RWPE2 (cell line): ENCODE measurements around the gene FAM120B.

Experiments
- ATAC-seq: fragments of 200-7000 bp; cut with Tn5 transposase; 3 replicates; pipeline ENCODE4 v1.9.1; 2021; ENCODE audit warnings: low read depth
- DNase-seq: peaks from one replicate; pipeline ENCODE4 v3.0.0-alpha.2; 2020; ENCODE audit warnings: low spot score
- H3K27ac ChIP-seq: fragments of 450-650 bp; 2 replicates; pipeline ENCODE4 v1.5.1; 2017; ENCODE audit warnings: mild to moderate bottlenecking; ENCODE audit not compliant: poor library complexity, severe bottlenecking
- H3K27me3 ChIP-seq: fragments of 250-450 bp; sonication (Bioruptor Pico); 2 replicates; pipeline ENCODE4 v1.5.1; 2021; ENCODE audit warnings: mild to moderate bottlenecking, moderate library complexity; ENCODE audit not compliant: insufficient read depth, poor library complexity, severe bottlenecking
- H3K36me3 ChIP-seq: fragments of 250-450 bp; sonication (Bioruptor Pico); 2 replicates; pipeline ENCODE4 v1.5.1; 2020; ENCODE audit warnings: low read depth, mild to moderate bottlenecking, moderate library complexity
- H3K4me1 ChIP-seq: fragments of 250-450 bp; sonication (Bioruptor Pico); 2 replicates; pipeline ENCODE4 v1.5.1; 2021; ENCODE audit warnings: mild to moderate bottlenecking, moderate library complexity; ENCODE audit not compliant: insufficient read depth, poor library complexity, severe bottlenecking
- H3K4me3 ChIP-seq: fragments of 250-450 bp; sonication (Bioruptor Pico); 2 replicates; pipeline ENCODE4 v1.5.1; 2021; ENCODE audit warnings: mild to moderate bottlenecking, moderate library complexity; ENCODE audit not compliant: severe bottlenecking
- H3K9me3 ChIP-seq: fragments of 250-450 bp; sonication (Bioruptor Pico); 2 replicates; pipeline ENCODE4 v1.5.1; 2021; ENCODE audit warnings: mild to moderate bottlenecking, moderate library complexity; ENCODE audit not compliant: severe bottlenecking
- TF ChIP-seq, protein P1 (sequence below): fragments of 450-650 bp; IDR thresholded peaks from one replicate; pipeline ENCODE4 v1.5.1; 2017; ENCODE audit warnings: mild to moderate bottlenecking, moderate library complexity; ENCODE audit not compliant: poor library complexity, severe bottlenecking

Gene FAM120B

DNA sequence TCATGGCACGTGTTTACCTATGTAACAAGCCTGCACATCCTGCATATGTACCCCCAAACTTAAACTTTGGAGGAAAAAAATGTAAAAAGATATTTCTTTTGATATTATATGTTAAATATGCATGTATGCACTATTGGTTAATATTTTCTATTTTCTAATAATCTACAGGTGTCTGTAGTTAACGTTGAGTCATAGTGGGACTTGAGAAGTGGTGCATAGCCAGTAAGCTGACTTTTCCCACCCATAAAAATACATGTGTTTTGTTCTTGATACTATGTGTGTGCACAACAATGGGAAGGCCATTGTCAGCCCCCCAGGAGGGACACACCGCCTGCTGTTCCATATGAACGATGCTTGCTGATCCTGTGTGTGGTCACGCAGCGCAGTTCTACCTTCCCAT, 49.1 kb downstream of the FAM120B start:
- Histone ChIP-seq H3K27me3 (no peaks in the 10 kb centered on the region), H3K9me3 (no peaks in the 10 kb centered on the region), H3K36me3 (peaks cover 17% of the 10 kb centered on the region), H3K4me1 (no peaks in the 10 kb centered on the region), H3K4me3 (no peak overlapping the region), H3K27ac (no peak overlapping the region)
- no peak for ATAC-seq
- no peak for DNase-seq
- TF ChIP-seq, protein P1, sequence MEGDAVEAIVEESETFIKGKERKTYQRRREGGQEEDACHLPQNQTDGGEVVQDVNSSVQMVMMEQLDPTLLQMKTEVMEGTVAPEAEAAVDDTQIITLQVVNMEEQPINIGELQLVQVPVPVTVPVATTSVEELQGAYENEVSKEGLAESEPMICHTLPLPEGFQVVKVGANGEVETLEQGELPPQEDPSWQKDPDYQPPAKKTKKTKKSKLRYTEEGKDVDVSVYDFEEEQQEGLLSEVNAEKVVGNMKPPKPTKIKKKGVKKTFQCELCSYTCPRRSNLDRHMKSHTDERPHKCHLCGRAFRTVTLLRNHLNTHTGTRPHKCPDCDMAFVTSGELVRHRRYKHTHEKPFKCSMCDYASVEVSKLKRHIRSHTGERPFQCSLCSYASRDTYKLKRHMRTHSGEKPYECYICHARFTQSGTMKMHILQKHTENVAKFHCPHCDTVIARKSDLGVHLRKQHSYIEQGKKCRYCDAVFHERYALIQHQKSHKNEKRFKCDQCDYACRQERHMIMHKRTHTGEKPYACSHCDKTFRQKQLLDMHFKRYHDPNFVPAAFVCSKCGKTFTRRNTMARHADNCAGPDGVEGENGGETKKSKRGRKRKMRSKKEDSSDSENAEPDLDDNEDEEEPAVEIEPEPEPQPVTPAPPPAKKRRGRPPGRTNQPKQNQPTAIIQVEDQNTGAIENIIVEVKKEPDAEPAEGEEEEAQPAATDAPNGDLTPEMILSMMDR = no peak

DNA sequence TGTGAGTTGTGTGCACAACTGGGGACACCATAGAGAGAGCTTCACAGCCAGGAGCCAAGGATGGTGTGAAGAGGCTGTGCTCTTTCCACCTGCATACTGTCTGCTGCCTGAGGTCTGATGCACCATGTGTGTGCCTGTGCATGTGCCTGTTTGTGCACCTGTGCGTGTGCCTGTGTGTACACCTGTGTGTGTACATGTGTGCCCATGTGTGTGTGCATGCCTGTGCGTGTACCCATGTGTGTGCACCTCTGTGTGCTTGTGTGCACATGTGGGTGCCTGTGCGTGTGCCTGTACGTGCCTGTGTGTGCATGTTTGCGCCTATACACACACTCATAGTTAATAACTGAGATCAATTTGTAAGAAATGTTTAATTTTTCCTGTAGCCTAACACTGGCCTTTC, 51.3 kb downstream of the FAM120B start:
- no peaks in the 10 kb centered on the region for H3K27me3 ChIP-seq
- ATAC-seq = no peak
- no peaks in the 10 kb centered on the region for H3K9me3 ChIP-seq
- H3K36me3 ChIP-seq = peaks cover 18% of the 10 kb centered on the region
- no peak for DNase-seq
- H3K27ac ChIP-seq = no peak overlapping the region
- no peaks in the 10 kb centered on the region for H3K4me1 ChIP-seq
- TF ChIP-seq, protein P1 = no peak
- no peak overlapping the region for H3K4me3 ChIP-seq

DNA sequence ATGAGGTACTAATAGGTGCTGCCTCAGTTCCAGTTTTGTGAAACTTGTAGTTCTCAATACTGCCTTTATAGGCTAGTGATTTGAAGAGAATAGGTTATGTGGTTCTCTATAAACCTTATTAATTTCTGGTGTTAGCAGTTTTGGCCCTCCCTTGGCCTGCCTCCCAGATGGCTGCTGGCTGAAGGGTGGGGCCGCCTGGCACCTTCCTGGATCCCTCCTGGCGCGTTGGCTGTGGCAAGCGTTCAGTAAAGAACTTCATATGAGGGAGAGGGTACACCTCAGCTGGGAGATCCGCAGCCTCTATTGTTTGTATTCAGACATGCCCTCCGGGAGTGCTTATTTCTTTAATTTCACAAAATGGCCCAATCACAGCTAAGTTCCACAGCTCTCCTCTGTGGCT, 51.9 kb downstream of the FAM120B start:
- no peak for DNase-seq
- no peak for ATAC-seq
- H3K4me1 ChIP-seq = no peaks in the 10 kb centered on the region
- H3K27me3 ChIP-seq = no peaks in the 10 kb centered on the region
- H3K4me3 ChIP-seq = no peak overlapping the region
- H3K27ac ChIP-seq = no peak overlapping the region
- peaks cover 18% of the 10 kb centered on the region for H3K36me3 ChIP-seq
- TF ChIP-seq, protein P1 = no peak
- no peaks in the 10 kb centered on the region for H3K9me3 ChIP-seq

DNA sequence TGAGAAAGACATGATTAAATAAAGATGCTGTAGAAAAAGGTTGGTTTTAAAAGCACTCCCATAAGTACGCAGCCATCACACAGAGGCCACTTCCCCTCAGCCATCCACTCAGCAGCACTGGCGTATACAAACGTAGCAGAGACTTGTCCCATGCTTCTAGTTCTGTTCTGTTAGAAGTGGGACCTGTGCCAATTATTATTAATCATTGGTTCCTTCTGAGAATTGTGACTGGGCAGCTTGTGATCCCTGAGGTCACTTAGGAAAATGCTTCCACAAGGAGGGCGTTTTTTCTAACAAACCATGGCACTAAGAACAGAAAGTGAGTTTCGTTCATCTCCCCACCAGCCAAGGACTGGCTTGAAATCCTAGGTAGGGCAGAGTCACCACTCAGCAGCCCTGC, 53.9 kb downstream of the FAM120B start:
- Histone ChIP-seq H3K27ac (no peak overlapping the region), H3K27me3 (no peaks in the 10 kb centered on the region), H3K36me3 (peaks cover 22% of the 10 kb centered on the region), H3K9me3 (no peaks in the 10 kb centered on the region), H3K4me1 (no peaks in the 10 kb centered on the region), H3K4me3 (no peak overlapping the region)
- ATAC-seq (no peak), DNase-seq (no peak)
- TF ChIP-seq, protein P1 = no peak

DNA sequence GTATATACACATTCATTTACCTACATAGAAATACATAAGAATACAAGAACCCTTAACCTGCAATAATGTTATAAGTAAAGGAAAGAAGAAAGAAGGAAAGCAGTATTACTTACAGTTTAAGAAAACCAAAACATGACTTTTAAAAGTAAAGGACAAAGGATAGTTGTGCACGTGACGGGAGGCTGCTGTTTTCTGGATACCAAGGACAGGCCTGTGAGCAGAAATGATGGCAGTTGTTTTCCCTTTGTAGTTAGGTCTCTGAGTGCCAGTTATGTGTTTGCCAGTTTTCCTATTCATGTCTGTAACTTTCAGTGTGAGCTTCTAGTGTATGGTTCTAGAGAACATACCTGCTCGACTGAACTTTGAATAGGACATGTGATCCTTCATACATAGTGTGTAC, 54.8 kb downstream of the FAM120B start:
- no peak for ATAC-seq
- Histone ChIP-seq H3K4me3 (no peak overlapping the region), H3K4me1 (no peaks in the 10 kb centered on the region), H3K9me3 (no peaks in the 10 kb centered on the region), H3K27ac (no peak overlapping the region), H3K27me3 (no peaks in the 10 kb centered on the region), H3K36me3 (peaks cover 22% of the 10 kb centered on the region)
- TF ChIP-seq, protein P1 = no peak
- DNase-seq = no peak
